ENCODE data around the gene KLRD1.

DNA sequence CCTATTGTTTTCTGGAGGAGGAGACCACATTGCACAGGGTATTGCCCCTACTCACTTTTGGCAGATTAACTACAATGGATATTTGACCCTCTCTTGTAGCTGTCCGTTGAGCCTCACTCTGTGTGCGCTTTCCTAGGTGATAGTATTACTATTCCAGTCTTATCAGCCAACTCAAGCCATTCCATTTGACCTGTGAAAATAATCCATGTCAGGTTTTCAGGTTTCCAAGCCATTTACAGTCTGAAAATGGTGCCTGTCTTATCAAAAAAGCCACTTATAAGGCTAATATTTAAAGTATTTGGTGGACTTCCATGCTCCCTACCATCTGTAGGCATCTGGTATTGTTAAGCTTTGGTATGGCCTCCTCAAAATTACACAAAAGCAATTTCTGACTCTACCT lies 29.6 kb upstream of the KLRD1 start:
- TF ChIP-seq YY1 (IDR thresholded peaks at IDR 0.05; ENCODE audit: insufficient read depth, insufficient read length) (no peak), ZNF274 (IDR thresholded peaks at IDR 0.05; ENCODE audit: low read depth, low read length) (no peak), SUZ12 (IDR thresholded peaks at IDR 0.05; ENCODE audit: extremely low read depth, insufficient read depth, insufficient read length) (no peak)

Measured in NT2/D1 (cell line).